H54 (cell line): ENCODE measurements around the gene FUCA2.

Experiments used
- DNase-seq: peaks from one replicate; pipeline ENCODE4 v3.0.0; 2011; ENCODE audit warnings: low spot score, mixed read lengths; ENCODE audit not compliant: insufficient read length
- FAIRE-seq: peaks from 3 replicates; lab custom pipeline; 2011; peaks lifted over from hg19 to GRCh38; lab: Jason Lieb, UNC
- POLR2A ChIP-seq: IDR thresholded peaks from 2 replicates; pipeline ENCODE4 v1.6.1; 2011; ENCODE audit warnings: low read depth, mild to moderate bottlenecking, low read length

FUCA2 gene

DNA sequence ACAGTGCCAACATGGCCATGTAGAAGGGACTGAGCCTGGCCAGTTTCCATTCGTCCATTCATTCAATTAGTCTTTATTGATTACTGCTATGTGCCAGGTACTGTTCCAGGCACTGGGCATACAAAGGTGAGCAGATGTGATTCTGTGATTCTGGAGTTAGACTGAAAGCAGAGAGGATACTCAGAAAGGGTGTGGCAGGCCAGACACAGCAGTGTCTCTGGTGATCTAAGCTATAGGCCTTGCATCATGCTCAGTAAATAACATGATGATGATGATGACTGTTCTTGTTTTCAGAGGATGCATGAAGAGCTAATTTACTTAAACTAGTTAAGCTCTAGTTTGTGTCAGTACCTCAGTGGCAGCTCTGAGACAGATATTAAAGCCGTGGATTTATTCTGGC, 31.4 kb upstream of the FUCA2 start:
- TF ChIP-seq POLR2A: no peak
- FAIRE-seq: no peak
- no peak for DNase-seq

DNA sequence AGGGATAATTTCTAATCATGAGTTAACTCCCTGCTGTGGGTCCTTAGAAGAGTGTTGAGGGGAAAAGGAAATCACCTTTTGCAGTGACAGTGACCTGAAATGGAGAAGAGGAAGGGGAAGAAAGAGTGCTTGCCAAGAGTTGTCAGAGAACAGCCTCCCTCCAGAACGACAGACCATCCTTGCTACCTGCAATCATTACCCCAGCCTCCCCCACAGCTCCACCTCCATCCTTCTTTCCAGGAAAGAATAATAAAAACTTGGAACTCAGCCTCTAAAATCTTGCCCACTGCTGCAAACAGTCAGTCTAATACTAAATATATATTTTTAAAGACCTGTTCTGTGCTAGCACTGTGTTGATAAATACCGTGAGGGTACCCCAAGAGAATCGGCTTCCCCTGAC, 28.7 kb upstream of the FUCA2 start:
- no peak for DNase-seq
- FAIRE-seq: no peak
- no peak for TF ChIP-seq POLR2A

DNA sequence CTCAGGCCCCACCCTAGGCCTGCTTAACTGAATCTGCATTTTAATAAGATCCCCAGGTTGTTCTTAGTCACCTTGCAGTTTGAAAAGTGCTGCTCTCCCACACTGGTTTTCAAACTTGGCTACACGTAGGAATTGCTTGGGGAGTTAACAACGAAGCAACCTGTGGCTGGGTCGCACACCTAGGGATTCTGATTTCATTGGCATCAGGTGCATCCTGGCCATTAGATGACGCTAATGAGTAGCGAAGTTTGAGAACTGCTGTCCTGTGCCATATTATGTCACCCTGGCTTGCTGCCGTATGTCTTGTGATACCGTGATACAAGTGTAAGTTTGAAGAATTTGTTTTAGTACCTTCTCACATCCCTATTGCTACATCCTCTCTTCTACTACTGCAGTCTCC, 28.2 kb upstream of the FUCA2 start:
- no peak for TF ChIP-seq POLR2A
- DNase-seq: no peak
- FAIRE-seq: no peak

DNA sequence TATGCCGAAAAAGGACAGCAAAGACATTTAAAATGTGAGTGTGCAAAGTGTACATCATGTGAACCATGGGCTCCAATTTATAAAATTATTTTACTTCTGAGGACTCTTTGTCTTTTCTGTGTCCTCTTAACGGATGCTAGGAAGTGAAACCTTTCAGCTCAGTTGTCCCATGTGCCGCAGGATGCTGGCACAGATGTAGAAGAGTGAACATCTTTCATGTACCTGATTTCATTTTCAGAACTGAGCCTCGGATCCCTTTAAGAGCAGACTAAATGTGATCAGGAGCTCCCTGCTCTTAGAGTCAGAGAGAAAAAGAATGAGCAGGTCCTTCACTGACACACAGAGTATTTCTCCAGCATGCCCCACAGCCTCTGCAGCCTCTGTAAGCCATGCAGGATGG, 27.6 kb upstream of the FUCA2 start:
- DNase-seq: no peak
- FAIRE-seq: no peak
- no peak for TF ChIP-seq POLR2A

DNA sequence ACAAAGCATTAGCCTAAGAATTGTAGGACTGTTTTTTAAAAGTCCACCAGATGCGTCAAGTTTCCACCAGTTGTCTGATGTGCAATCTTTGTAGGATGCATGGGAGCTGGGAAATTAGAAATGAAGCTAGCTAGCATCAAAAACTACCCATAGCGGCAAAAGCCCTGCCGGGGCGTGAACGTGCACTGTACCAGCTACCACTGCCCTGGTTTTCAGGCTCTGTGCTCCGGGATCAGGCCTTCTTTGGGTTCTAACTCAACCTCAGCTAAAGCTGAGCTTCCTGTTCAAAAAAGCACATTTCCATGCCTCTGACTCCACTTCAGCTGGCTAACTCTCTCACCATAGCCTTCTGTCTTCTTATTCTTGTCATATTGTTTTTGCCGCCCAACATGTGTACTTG, 26.9 kb upstream of the FUCA2 start:
- TF ChIP-seq POLR2A: no peak
- no peak for DNase-seq
- no peak for FAIRE-seq

DNA sequence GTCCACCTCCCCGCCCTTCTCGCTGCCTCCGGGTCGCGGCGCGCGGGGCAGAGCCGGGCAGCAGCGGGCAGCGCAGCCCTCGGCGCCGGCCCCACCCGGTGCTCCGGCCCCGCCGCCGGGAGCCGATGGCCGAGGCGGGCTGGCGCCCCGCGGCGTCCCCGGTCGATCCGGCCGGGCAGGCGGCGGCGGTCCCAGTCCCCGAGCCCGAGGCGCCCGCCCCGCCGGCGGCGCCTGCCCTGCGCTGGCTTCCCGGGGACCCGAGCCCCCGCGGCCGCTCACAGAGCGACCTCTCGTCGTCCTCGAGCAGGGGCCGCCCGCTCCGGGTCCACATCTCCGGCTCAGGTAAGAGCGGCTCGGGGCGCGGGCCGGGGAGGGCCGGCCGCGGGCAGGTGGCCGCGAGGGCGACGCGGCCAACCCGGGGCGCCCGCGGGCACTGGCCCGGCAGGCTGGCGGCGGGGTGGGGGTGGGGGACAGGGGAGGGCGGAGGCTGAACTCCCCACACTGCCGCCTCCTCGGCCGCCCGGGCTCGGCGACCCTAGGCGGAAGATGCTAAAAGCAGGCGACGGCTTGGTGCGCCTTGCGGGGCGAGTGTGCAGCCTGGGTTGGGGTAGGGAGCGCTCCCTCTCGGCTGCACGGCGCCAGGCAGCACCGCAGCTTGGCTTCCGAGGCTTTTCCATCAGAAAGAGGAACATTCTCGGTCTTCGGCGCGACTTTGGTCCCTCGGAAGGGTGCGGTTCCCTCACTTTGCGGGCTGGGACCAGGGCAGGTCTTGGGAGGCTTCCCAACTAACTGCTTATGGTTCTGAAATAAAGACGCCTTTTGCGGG, 25.6 kb upstream of the FUCA2 start:
- DNase-seq (no peak), FAIRE-seq (no peak)
- peak; percentile 26; the same call in 1 of the 2 replicates for TF ChIP-seq POLR2A

DNA sequence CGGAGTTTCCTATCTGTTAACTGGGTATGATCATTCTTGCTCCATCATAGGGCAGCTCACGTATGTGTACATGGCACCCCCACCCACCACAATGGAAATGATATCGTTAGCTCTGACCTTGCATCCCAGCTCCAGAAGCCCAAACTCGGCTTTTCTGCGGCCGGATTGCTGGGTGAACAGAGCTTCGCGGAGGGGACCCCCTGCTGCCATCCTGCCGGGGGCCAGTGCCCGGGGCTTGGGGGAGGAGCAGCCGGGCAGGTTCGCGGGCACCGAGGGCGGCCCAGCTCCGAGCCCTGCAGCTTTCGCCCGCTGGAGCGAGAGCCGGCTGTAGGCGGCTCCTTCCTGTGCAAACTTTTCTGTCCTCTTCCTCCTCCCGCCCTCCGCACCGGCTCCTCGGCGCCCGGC, 24.9 kb upstream of the FUCA2 start:
- no peak for FAIRE-seq
- peak; percentile 27 for DNase-seq
- peak; percentile 31; the same call in 1 of the 2 replicates for TF ChIP-seq POLR2A

DNA sequence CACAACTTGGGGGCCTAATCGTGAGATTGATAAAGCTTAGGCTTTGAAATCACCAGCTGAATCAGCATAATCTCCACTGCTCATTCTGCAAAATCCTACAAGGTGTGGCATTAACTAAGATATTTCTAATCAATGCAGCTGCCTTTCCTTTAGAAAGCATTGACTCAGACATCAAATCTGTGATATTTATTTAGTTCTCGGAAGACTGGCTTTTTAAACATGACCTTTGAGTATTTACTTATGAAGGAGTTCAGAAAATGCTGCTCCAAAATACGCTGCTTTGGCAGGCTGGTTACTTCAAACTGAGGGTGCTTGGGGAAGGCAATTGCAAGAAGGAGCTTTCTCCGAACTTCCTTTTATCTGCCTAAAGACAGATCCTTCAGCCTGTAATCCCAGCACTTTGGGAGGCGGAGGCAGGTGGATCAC, 23.7 kb upstream of the FUCA2 start:
- DNase-seq: no peak
- no peak for TF ChIP-seq POLR2A
- no peak for FAIRE-seq

DNA sequence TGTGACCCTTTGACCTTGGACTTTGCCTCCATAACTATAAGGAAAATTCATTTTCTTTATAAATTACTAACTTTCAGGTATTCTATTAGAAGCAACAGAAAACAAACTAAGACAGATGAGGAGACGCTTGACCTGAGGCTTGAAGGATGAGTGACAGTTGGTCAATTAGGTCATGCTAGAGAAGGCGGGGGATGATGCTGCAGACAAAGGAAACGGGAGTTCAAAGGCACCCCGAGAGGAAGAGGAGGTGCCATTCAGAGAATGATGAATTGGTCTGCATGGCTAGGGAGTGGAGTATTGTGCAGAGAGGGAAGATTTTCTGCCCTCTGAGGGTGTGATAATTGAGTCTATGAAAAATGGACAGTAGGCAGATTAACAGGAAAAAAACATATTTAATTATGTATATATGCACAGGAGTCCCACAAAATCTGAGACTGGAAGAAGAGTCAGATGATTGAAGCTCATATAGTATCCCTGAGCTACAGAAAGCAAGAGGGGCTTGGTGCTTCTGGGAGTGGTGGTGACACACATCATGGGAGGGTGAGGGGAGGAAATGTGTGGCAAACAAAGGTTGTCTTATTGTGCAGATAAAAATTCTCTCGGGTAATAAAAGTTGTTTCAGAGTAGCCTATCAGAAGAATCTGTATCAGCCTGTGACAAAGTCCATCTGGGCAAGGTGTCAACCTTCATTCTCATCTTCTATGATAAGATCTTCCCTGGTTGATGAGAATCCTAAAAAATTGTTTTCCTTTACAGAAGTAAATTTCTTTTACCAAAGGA, 20.4 kb upstream of the FUCA2 start:
- no peak for TF ChIP-seq POLR2A
- no peak for FAIRE-seq

DNA sequence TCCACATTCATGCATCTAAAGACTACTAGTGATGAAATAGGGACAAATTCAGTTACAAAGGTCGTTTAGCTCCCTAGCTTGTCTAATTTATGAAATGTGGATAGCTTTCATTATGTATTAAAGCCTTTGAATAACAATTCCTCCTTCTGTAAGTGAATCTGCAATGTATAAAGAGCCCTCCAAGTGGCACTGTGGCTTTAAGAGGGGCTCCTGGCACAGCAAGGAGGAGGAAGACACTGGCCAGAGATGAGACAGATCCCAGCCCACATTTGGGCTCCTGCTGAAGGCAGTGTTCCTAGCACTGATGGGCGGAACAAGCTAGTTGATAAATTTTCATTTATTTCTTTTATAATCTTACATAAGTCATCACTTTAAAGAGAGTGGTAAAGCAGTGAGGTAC, 17.6 kb upstream of the FUCA2 start:
- no peak for DNase-seq
- no peak for TF ChIP-seq POLR2A
- no peak for FAIRE-seq

More for the DNA sequence above, 20.4 kb upstream of the FUCA2 start:
- DNase-seq: no peak

DNA sequence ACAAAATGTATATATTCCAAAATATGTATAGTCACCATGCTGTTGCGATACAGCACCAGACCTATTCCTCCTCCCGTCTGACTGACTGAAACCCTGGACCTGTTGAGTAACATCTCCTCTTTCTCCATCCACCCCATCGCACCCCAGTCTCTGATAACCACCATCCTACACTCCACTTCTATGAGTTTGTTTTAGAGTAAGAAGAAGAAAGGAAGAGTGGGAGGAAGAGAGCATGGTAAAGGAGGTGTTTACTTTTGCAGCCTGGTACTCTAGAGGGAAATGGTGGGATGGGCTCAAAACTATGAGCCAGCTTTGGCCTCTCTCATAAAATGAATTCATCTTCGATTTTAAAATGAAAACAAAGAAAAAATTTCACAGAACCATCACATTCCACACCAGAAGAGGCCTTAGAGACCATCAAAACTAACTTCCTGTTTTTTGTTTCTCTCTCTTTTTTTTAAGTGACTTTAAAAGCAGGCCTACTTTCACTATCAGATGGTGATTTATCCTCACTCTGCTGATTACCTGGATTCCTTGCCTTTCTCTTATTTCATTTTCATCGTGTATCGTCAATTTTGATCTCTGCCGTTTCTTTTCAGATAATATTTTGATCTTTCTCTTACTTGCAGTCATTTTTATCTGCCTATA, 16.8 kb upstream of the FUCA2 start:
- TF ChIP-seq POLR2A: no peak
- FAIRE-seq (no peak), DNase-seq (no peak)

DNA sequence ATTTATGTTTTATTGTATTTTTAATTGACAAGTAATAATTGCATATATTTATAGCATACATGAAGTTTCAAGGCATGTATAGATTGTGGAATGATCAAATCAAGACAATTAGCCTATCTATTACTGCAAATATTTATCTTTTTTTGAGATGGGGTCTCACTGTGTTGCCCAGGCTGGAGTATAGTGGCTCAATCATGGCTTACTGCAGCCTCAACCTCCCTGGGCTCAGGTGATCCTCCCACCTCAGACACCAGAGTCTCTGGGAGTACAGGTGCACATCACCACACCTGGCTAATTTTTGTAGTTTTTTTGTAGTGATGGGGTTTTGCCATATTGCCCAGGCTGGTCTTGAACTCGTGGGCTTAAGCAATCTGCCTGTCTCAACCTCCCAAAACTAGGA, 16.2 kb upstream of the FUCA2 start:
- no peak for TF ChIP-seq POLR2A
- FAIRE-seq: no peak
- DNase-seq: no peak

DNA sequence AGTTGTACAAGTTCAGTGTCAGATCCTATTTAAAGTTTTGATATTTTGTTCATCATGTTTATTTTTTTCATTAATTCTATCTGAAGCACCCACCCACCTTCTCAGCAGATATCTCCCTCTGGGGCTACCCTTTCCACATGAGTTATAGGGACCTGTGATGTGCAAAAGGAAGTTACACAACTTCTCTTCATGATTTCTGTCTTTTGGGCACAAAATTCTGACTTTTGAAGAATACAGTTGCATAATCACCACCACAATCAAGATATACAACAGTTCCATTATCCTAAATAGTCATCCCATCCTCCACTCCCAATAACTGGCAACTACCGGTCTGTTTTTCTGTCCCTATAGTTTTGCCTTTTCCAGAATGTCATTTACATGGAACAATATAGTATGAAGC, 13.8 kb upstream of the FUCA2 start:
- DNase-seq: no peak
- no peak for FAIRE-seq
- TF ChIP-seq POLR2A: no peak

DNA sequence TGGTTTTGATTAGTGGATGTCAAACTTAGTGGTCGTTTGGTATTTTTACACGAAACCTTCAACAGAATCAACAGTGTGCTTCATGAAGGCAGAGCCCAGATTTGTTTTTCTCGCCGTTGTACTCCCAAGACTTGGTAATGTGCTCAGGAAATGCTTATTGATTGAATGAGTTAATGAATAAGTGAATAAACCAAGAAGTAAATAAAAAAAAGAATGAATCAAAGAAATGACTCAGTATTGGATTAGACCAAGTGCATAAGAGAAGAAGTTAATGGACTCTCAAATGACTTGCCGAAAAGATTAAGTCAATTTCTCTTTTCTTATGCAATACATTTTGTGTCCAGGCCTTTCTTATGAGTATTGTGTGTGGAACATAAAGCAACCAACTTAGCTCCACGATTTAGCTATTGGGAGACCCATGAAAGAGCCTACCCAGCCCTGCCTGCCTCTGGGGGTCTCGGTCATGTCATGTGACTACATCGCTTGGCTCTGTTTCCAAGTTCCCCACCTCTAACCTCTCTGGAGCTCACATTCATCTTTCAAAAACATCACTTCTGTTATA, 10.6 kb upstream of the FUCA2 start:
- FAIRE-seq (no peak), DNase-seq (no peak)
- TF ChIP-seq POLR2A: no peak
